ENCODE results near the gene TMEM176A. TPM values are rescaled to one million over a fixed set of nuclear protein-coding genes. Genes with fewer than 3 reads are reported as not detected.

The TMEM176A gene
- total and polyA plus RNA-seq, 12 donors = 0.78 to 70.9 (median 22.5) TPM

DNA sequence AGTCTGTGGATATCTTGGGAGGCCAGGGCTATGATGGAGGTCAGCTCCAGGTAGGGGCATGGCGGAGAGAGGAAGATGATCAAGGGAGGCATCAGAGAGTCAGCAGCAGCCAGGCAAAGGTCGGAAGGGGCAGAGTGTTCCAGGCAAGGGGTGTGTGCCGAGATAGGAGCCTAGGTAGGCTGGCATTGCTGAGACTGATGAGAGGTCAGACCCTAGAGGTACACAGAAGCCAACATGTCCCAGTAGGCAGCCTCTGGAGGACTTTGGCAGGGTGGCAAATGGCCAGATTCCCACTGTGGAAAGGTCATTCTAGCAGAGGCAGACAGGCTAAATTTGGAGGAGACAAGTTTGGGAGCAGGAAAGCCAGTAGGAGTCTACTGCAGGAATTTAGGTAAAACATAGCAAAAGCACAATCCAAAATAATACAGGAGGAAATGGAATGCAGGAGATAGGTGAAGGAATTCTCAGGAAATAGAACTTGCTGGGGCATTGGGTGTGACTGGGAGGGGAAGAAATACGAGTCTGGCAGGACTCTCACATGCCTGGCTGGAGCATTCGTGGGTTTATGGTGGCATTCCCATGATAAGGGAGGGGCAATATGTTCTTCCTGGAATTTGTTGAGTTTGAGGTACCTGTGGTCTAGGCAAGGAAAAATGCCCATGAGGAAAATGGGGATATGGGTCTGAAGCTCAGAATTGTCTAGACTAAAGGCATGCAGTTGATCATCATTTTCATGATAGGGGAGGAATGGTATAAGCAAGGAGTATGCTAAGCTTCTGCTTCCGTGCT, 25.7 kb downstream of the TMEM176A start:
- intact Hi-C loops (cut with DNase I) = no loop called here
- Histone ChIP-seq H3K9me3 (replicated peaks in 1 of 3) (no peaks in the 10 kb centered on the region), H3K27ac (no peak overlapping the region), H3K4me1 (replicated peaks in 1 of 2) (no peaks in the 10 kb centered on the region), H3K4me3 (no peak overlapping the region), H3K27me3 (no peaks in the 10 kb centered on the region), H3K36me3 (replicated peaks in 1 of 2) (no peaks in the 10 kb centered on the region)
- WGBS, 4 donors = 69 to 79% (median 72%) methylated on average over 6 of the region's 6 CpGs
- DNase-seq = no peak
- TF ChIP-seq POLR2A (IDR thresholded peaks at IDR 0.05) = no peak
- TF ChIP-seq, protein P1, sequence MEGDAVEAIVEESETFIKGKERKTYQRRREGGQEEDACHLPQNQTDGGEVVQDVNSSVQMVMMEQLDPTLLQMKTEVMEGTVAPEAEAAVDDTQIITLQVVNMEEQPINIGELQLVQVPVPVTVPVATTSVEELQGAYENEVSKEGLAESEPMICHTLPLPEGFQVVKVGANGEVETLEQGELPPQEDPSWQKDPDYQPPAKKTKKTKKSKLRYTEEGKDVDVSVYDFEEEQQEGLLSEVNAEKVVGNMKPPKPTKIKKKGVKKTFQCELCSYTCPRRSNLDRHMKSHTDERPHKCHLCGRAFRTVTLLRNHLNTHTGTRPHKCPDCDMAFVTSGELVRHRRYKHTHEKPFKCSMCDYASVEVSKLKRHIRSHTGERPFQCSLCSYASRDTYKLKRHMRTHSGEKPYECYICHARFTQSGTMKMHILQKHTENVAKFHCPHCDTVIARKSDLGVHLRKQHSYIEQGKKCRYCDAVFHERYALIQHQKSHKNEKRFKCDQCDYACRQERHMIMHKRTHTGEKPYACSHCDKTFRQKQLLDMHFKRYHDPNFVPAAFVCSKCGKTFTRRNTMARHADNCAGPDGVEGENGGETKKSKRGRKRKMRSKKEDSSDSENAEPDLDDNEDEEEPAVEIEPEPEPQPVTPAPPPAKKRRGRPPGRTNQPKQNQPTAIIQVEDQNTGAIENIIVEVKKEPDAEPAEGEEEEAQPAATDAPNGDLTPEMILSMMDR (IDR thresholded peaks at IDR 0.05) = no peak

DNA sequence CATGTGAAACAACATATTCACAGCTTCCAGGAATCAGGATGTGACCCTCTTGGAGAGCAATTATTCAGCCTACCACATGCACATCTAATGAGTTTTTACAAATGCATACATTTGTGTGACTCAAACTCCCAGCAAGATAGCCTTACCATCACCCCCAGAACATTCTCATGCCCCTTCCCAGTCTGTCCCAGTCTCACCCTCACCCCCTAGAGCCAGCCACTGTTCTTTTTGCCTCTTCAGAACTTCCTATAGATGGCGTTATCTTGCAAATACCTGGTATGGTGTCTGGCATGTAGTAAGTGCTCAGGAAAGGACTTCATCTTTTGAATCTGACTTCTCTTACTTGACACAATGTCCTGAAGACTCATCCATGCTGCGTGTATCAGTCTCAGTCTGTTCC, 27.8 kb downstream of the TMEM176A start:
- H3K4me1 ChIP-seq (replicated peaks in 1 of 2) = peaks cover 0 to 8% of the 10 kb centered on the region in 2 donors
- H3K9me3 ChIP-seq (replicated peaks in 1 of 3) = no peaks in the 10 kb centered on the region
- H3K27me3 ChIP-seq = no peaks in the 10 kb centered on the region
- no peak overlapping the region for H3K4me3 ChIP-seq
- H3K36me3 ChIP-seq (replicated peaks in 1 of 2) = no peaks in the 10 kb centered on the region
- no peak overlapping the region for H3K27ac ChIP-seq
- intact Hi-C loops (cut with DNase I) = no loop called here
- WGBS, 4 donors = 68 to 93% (median 91%) methylated on average over 2 of the region's 2 CpGs
- TF ChIP-seq, protein P1 (IDR thresholded peaks at IDR 0.05) = no peak
- no peak for TF ChIP-seq POLR2A (IDR thresholded peaks at IDR 0.05)
- DNase-seq = no peak

DNA sequence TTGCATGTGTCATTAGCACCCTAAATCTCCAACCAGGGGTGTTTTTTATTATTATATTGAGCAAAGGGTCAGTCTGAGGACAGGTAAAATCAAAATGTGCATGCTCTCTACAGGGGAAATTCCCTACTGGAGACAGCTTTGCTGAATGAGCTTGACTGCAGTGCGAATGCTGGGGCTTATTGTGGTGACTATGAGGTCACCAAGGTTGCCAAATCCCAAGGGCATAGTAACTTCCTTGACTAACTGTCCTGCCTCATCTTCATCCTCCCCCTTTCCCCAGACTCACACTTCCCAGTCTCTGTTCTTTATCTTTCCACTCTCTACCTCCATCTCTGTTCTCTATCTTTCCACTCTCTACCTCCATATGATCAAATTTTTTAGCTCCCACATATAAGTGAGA, 28.9 kb downstream of the TMEM176A start:
- WGBS, 4 donors = 24 to 38% (median 28%) methylated on average over 1 of the region's 1 CpG
- Histone ChIP-seq H3K4me3 (no peak overlapping the region), H3K27ac (no peak overlapping the region), H3K9me3 (replicated peaks in 1 of 3) (no peaks in the 10 kb centered on the region), H3K36me3 (replicated peaks in 1 of 2) (no peaks in the 10 kb centered on the region), H3K27me3 (no peaks in the 10 kb centered on the region), H3K4me1 (replicated peaks in 1 of 2) (peaks cover 0 to 8% of the 10 kb centered on the region in 2 donors)
- TF ChIP-seq, protein P1 (IDR thresholded peaks at IDR 0.05) = no peak
- no peak for TF ChIP-seq POLR2A (IDR thresholded peaks at IDR 0.05)
- intact Hi-C loops (cut with DNase I) = no loop called here
- DNase-seq = no peak

DNA sequence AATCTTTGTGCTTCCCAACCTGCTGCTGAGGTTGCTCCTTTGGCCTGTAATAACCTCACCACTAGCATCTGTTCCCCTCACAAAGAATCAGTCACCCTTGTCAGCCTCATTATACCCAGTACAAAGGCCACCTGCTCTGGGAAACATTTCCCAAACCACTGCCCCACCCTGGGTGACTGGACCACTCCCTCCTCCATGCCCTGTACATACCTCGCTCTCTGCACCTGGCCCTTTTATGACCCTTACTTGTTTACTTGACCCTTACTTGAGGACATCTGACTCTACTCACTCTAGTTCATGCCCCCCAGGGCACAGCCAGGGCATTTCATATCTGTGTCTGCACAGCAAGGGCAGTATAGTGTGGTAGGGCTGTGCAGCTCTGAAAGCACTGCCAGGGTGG, 30.4 kb downstream of the TMEM176A start:
- WGBS, 4 donors = 0 to 87% (median 49%) methylated on average over 1 of the region's 1 CpG
- intact Hi-C loops (cut with DNase I) = no loop called here
- peaks cover 0 to 8% of the 10 kb centered on the region in 2 donors for H3K4me1 ChIP-seq (replicated peaks in 1 of 2)
- DNase-seq = no peak
- H3K4me3 ChIP-seq = no peak overlapping the region
- H3K36me3 ChIP-seq (replicated peaks in 1 of 2) = no peaks in the 10 kb centered on the region
- TF ChIP-seq POLR2A (IDR thresholded peaks at IDR 0.05) = no peak
- TF ChIP-seq, protein P1 (IDR thresholded peaks at IDR 0.05) = no peak
- H3K9me3 ChIP-seq (replicated peaks in 1 of 3) = no peaks in the 10 kb centered on the region
- no peak overlapping the region for H3K27ac ChIP-seq
- H3K27me3 ChIP-seq = no peaks in the 10 kb centered on the region
